Measurements from ENCODE around the gene PGR. TPM values are rescaled to one million over a fixed set of nuclear protein-coding genes. Genes with fewer than 3 reads are reported as not detected.
"Not testable (repeated sequence)": the region's sequence is repeated elsewhere in the genome, so short reads cannot be mapped to it uniquely, and the experiment has no call there.

PGR gene
- total RNA-seq, 2 experiments from 2014 or later = not detected

DNA sequence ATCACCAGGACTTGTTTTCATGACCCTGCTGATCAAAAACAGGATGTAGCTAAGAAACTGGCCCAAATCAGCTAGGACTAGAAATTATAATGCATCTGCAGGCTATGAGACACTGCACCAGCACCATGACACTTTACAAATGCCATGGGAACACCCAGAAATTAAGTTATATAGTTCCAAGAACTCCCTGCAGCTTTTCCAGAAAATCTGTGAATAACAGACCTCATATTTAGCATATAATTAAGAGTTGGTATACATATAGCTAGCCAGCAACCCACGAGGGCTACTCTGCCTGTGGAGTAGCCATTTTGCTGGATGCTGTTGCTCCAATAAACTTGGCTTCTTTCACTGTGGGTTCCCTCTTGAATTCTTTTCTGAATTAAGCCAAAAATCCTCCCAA lies 101.0 kb downstream of the PGR start:
- Mint-ChIP-seq H3K9me3 (peaks cover 4% of the 10 kb centered on the region), H3K27me3 (ENCODE audit: low read depth) (no peaks in the 10 kb centered on the region), H3K36me3 (ENCODE audit: low read depth) (no peaks in the 10 kb centered on the region), H3K4me1 (ENCODE audit: low read depth) (no peaks in the 10 kb centered on the region), H3K27ac (no peak overlapping the region), H3K4me3 (no peak overlapping the region)
- CTCF ChIA-PET = no interaction called here
- intact Hi-C loops (cut with micrococcal nuclease) = no loop called here
- DNase-seq = no peak

DNA sequence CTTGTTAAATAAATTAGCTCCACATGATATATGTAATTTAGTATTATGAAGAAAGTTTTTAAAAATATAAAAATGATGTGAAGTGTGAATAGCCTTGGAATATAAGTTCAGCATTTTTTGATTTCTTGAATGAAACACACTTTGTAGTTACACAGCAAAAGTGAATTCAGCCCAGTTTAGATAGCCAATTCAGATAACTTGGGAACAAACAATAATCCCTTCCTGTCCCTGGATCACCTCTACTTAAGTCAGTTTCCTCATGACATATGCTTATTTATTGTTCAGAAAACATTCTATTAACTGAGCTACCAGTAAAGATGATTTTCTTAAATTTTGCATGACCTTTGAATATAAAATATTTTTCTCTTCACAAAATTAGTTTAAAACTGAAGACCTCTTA lies 107.4 kb downstream of the PGR start:
- H3K4me3 Mint-ChIP-seq = no peak overlapping the region
- intact Hi-C loops (cut with micrococcal nuclease) = no loop called here
- CTCF ChIA-PET = no interaction called here
- no peaks in the 10 kb centered on the region for H3K36me3 Mint-ChIP-seq (ENCODE audit: low read depth)
- DNase-seq = no peak
- H3K27me3 Mint-ChIP-seq (ENCODE audit: low read depth) = no peaks in the 10 kb centered on the region
- no peaks in the 10 kb centered on the region for H3K9me3 Mint-ChIP-seq
- no peaks in the 10 kb centered on the region for H3K4me1 Mint-ChIP-seq (ENCODE audit: low read depth)
- H3K27ac Mint-ChIP-seq = no peak overlapping the region

GRCh38 chr11:101019870-101020269 lies 109.7 kb downstream of the PGR start:
- H3K27ac Mint-ChIP-seq = no peak overlapping the region
- intact Hi-C loops (cut with micrococcal nuclease) = no loop called here
- no peaks in the 10 kb centered on the region for H3K36me3 Mint-ChIP-seq (ENCODE audit: low read depth)
- no peak overlapping the region for H3K4me3 Mint-ChIP-seq
- no peaks in the 10 kb centered on the region for H3K9me3 Mint-ChIP-seq
- DNase-seq = no peak
- no peaks in the 10 kb centered on the region for H3K4me1 Mint-ChIP-seq (ENCODE audit: low read depth)
- CTCF ChIA-PET = no interaction called here
- no peaks in the 10 kb centered on the region for H3K27me3 Mint-ChIP-seq (ENCODE audit: low read depth)

- H3K36me3 Mint-ChIP-seq (ENCODE audit: low read depth) = no peaks in the 10 kb centered on the region
- CTCF ChIA-PET = no interaction called here
- no peak overlapping the region for H3K4me3 Mint-ChIP-seq
- peaks cover 4% of the 10 kb centered on the region for H3K9me3 Mint-ChIP-seq
- no peaks in the 10 kb centered on the region for H3K4me1 Mint-ChIP-seq (ENCODE audit: low read depth)
- H3K27me3 Mint-ChIP-seq (ENCODE audit: low read depth) = no peaks in the 10 kb centered on the region
- H3K27ac Mint-ChIP-seq = no peak overlapping the region
- no peak for DNase-seq
- intact Hi-C loops (cut with micrococcal nuclease) = no loop called here
These were observed 114.9 kb downstream of the PGR start for GRCh38 chr11:101014600-101015285.

DNA sequence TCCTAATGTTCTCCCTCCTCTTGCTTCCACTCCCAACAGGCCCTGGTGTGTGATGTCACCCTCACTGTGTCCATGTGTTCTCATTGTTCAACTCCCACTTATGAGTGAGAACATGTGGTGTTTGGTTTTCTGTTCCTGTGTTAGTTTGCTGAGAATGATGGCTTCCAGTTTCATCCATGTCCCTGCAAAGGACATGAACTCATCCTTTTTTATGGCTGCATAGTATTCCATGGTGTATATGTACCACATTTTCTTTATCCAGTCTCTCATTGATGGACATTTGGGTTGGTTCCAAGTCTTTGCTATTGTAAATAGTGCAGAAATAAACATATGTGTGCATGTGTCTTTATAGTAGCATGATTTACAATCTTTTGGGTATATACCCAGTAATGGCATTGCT lies 115.9 kb downstream of the PGR start:
- H3K9me3 Mint-ChIP-seq; DNase-seq; H3K4me3 Mint-ChIP-seq; intact Hi-C loops (cut with micrococcal nuclease); H3K4me1 Mint-ChIP-seq (ENCODE audit: low read depth); CTCF ChIA-PET; H3K27me3 Mint-ChIP-seq (ENCODE audit: low read depth); H3K36me3 Mint-ChIP-seq (ENCODE audit: low read depth); H3K27ac Mint-ChIP-seq: not testable (repeated sequence)

- H3K9me3 Mint-ChIP-seq = peaks cover 4% of the 10 kb centered on the region
- CTCF ChIA-PET = no interaction called here
- intact Hi-C loops (cut with micrococcal nuclease) = no loop called here
- no peaks in the 10 kb centered on the region for H3K27me3 Mint-ChIP-seq (ENCODE audit: low read depth)
- H3K27ac Mint-ChIP-seq = no peak overlapping the region
- no peaks in the 10 kb centered on the region for H3K36me3 Mint-ChIP-seq (ENCODE audit: low read depth)
- DNase-seq = no peak
- H3K4me3 Mint-ChIP-seq = no peak overlapping the region
- no peaks in the 10 kb centered on the region for H3K4me1 Mint-ChIP-seq (ENCODE audit: low read depth)
These were observed 117.7 kb downstream of the PGR start for GRCh38 chr11:101011881-101012280.

DNA sequence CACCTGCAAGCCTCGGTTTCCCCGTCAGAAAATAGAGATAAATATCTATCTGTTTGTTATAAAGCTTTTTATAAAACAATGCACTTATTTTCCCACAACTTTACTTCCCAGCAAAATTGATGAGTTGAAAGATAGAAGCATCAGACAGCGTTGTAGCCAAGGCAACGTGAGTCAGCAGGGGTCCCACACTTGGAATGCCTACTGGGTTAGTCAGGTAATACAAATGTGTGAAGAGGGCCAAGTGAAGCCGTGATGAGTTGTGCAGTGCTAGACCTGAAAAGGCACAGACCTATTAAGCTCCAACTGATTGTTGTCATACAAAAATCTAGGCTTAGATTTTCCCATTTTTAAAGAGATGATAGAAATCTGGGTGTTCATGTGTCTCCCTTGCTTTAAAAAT lies 118.7 kb downstream of the PGR start:
- H3K27me3 Mint-ChIP-seq (ENCODE audit: low read depth) = no peaks in the 10 kb centered on the region
- H3K4me1 Mint-ChIP-seq (ENCODE audit: low read depth) = no peaks in the 10 kb centered on the region
- peaks cover 4% of the 10 kb centered on the region for H3K9me3 Mint-ChIP-seq
- DNase-seq = no peak
- no peaks in the 10 kb centered on the region for H3K36me3 Mint-ChIP-seq (ENCODE audit: low read depth)
- CTCF ChIA-PET = no interaction called here
- H3K4me3 Mint-ChIP-seq = no peak overlapping the region
- intact Hi-C loops (cut with micrococcal nuclease) = no loop called here
- no peak overlapping the region for H3K27ac Mint-ChIP-seq

- no peak for DNase-seq
- intact Hi-C loops (cut with micrococcal nuclease) = no loop called here
- no peak overlapping the region for H3K27ac Mint-ChIP-seq
These were observed 119.9 kb downstream of the PGR start for GRCh38 chr11:101009690-101010055.

GRCh38 chr11:101008961-101009689 lies 120.5 kb downstream of the PGR start:
- no peak for DNase-seq
- no peaks in the 10 kb centered on the region for H3K27me3 Mint-ChIP-seq (ENCODE audit: low read depth)
- no peak overlapping the region for H3K27ac Mint-ChIP-seq
- no peaks in the 10 kb centered on the region for H3K36me3 Mint-ChIP-seq (ENCODE audit: low read depth)
- no peaks in the 10 kb centered on the region for H3K4me1 Mint-ChIP-seq (ENCODE audit: low read depth)
- intact Hi-C loops (cut with micrococcal nuclease) = no loop called here
- no peak overlapping the region for H3K4me3 Mint-ChIP-seq
- CTCF ChIA-PET = no interaction called here
- H3K9me3 Mint-ChIP-seq = peaks cover 2% of the 10 kb centered on the region

More at GRCh38 chr11:101009690-101010055, 119.9 kb downstream of the PGR start:
- Mint-ChIP-seq H3K4me3 (no peak overlapping the region), H3K9me3 (peaks cover 3% of the 10 kb centered on the region), H3K27me3 (ENCODE audit: low read depth) (no peaks in the 10 kb centered on the region), H3K36me3 (ENCODE audit: low read depth) (no peaks in the 10 kb centered on the region), H3K4me1 (ENCODE audit: low read depth) (no peaks in the 10 kb centered on the region)
- CTCF ChIA-PET = interaction anchor here (0.6 kb wide), 1 partner anchor 9 kb away, joined by 3 read pairs; no protein-coding TSS in a partner anchor

GRCh38 chr11:101003468-101003867 lies 126.1 kb downstream of the PGR start:
- H3K4me3 Mint-ChIP-seq = no peak overlapping the region
- no peak for DNase-seq
- H3K9me3 Mint-ChIP-seq = no peaks in the 10 kb centered on the region
- no peaks in the 10 kb centered on the region for H3K27me3 Mint-ChIP-seq (ENCODE audit: low read depth)
- no peaks in the 10 kb centered on the region for H3K4me1 Mint-ChIP-seq (ENCODE audit: low read depth)
- intact Hi-C loops (cut with micrococcal nuclease) = no loop called here
- CTCF ChIA-PET = no interaction called here
- no peak overlapping the region for H3K27ac Mint-ChIP-seq
- no peaks in the 10 kb centered on the region for H3K36me3 Mint-ChIP-seq (ENCODE audit: low read depth)

- Mint-ChIP-seq H3K27me3 (ENCODE audit: low read depth) (no peaks in the 10 kb centered on the region), H3K36me3 (ENCODE audit: low read depth) (no peaks in the 10 kb centered on the region), H3K9me3 (no peaks in the 10 kb centered on the region), H3K27ac (no peak overlapping the region), H3K4me1 (ENCODE audit: low read depth) (no peaks in the 10 kb centered on the region), H3K4me3 (no peak overlapping the region)
- no peak for DNase-seq
- intact Hi-C loops (cut with micrococcal nuclease) = no loop called here
- CTCF ChIA-PET = no interaction called here
These were observed 129.9 kb downstream of the PGR start for GRCh38 chr11:100999756-101000155.

DNA sequence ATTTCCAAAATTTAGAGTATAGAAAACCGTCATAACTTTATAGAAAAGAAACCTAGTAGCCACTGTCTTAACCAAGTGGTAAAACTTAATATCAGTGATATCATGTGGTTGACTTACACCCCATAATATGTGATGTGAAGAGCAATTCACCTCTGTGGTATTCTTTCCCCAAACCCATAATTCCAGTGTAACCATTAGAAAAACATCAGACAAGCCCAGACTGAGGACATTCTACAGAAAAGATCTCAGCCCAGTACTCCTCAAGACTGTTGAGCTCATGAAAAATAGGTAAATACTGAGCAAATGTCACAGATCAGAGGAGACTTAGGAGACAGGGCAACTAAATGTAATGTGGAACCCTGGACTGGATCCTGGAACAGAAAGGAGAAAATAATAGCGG lies 134.6 kb downstream of the PGR start:
- DNase-seq = no peak
- H3K4me1 Mint-ChIP-seq (ENCODE audit: low read depth) = no peaks in the 10 kb centered on the region
- no peaks in the 10 kb centered on the region for H3K27me3 Mint-ChIP-seq (ENCODE audit: low read depth)
- no peaks in the 10 kb centered on the region for H3K9me3 Mint-ChIP-seq
- no peak overlapping the region for H3K4me3 Mint-ChIP-seq
- H3K36me3 Mint-ChIP-seq (ENCODE audit: low read depth) = no peaks in the 10 kb centered on the region
- CTCF ChIA-PET = no interaction called here
- intact Hi-C loops (cut with micrococcal nuclease) = no loop called here
- H3K27ac Mint-ChIP-seq = no peak overlapping the region

GRCh38 chr11:100991541-100991940 lies 138.1 kb downstream of the PGR start:
- Mint-ChIP-seq H3K27ac (no peak overlapping the region), H3K27me3 (ENCODE audit: low read depth) (no peaks in the 10 kb centered on the region), H3K36me3 (ENCODE audit: low read depth) (no peaks in the 10 kb centered on the region), H3K4me3 (no peak overlapping the region), H3K4me1 (ENCODE audit: low read depth) (no peaks in the 10 kb centered on the region), H3K9me3 (no peaks in the 10 kb centered on the region)
- CTCF ChIA-PET = no interaction called here
- intact Hi-C loops (cut with micrococcal nuclease) = no loop called here
- DNase-seq = no peak

All from activated naive CD4-positive, alpha-beta T cell treated with anti-CD3 and anti-CD28 coated beads for 36 hours (primary cell).